Activated naive CD4-positive, alpha-beta T cell (primary cell): ENCODE measurements around the gene ESR1.
"Not testable (repeated sequence)": the region's sequence is repeated elsewhere in the genome, so short reads cannot be mapped to it uniquely, and the experiment has no call there.

Source experiments
- DNase-seq, 4 experiments: peaks; one replicate each; lab custom pipeline; 2025; lab: John Stamatoyannopoulos, UW

The ESR1 gene

DNA sequence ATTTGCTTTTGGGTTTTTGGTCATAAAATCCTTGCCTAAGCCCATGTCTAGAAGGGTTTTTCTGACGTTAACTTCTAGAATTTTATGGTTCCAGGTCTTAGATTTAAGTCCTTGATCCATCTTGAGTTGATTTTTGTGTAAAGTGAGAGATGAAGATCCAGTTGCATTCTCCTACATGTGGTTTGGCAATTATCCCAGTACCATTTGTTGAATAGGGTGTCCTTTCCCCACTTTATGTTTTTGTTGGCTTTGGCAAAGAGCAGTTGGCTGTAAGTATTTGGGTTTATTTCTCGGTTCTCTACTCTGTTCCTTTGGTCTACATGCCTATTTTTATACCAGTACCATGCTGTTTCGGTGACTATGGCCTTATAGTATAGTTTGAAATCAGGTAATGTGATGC lies 86.9 kb downstream of the ESR1 start:
- DNase-seq: not testable (repeated sequence)

DNA sequence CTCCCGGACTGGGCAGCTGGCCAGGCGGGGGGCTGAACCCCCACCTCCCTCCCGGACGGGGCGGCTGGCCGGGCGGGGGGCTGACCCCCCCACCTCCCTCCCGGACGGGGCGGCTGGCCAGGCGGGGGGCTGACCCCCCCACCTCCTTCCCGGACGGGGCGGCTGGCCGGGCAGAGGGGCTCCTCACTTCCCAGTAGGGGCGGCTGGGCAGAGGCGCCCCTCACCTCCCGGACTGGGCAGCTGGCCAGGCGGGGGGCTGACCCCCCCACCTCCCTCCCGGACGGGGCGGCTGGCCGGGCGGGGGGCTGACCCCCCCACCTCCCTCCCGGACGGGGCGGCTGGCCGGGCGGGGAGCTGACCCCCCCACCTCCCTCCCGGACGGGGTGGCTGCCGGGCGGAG lies 91.7 kb downstream of the ESR1 start:
- not testable (repeated sequence) for DNase-seq

DNA sequence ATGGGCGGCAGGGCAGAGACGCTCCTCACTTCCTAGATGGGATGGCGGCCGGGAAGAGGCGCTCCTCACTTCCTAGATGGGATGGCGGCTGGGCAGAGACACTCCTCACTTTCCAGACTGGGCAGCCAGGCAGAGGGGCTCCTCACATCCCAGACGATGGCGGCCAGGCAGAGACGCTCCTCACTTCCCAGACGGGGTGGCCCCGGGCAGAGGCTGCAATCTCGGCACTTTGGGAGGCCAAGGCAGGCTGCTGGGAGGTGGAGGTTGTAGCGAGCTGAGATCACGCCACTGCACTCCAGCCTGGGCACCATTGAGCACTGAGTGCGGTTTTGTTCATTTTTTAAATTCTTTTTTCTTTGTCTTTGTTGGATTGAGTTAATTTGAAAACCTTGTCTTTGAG lies 92.3 kb downstream of the ESR1 start:
- DNase-seq: not testable (repeated sequence)

DNA sequence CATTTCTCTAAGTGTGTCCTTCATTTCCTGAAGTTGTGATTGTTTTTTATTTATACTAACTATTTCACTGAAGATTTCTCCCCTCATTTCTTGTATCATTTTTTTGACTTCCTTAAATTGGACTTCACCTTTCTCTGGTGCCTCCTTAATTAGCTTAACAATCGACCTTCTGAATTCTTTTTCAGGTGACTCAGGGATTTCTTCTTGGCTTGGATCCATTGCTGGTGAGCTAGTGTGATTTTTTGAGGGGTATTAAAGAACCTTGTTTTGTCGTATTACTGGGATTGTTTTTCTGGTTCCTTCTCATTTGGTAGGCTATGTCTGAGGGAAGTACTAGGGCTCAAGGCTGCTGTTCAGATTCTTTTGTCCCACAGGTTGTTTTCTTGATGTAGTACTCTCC lies 92.8 kb downstream of the ESR1 start:
- DNase-seq: no peak

DNA sequence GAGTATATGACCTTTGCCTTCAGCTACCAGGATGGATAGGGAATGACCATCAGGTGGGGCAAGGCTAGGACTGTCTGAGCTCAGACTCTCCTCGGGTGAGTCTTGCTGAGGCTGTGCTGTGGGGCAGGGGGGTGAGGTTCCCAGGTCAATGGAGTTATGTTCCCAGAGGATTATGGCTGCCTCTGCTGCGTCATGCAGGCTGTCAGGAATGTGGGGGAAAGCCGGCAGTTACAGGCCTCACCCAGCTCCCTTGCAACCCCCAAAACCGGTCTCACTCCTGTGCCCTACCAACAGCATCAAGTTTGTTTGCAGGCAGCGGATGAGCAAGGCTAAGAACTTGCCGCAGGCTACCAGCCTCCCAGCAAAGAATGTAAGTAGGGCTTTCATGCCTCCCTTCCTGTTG lies 93.5 kb downstream of the ESR1 start:
- no peak for DNase-seq

DNA sequence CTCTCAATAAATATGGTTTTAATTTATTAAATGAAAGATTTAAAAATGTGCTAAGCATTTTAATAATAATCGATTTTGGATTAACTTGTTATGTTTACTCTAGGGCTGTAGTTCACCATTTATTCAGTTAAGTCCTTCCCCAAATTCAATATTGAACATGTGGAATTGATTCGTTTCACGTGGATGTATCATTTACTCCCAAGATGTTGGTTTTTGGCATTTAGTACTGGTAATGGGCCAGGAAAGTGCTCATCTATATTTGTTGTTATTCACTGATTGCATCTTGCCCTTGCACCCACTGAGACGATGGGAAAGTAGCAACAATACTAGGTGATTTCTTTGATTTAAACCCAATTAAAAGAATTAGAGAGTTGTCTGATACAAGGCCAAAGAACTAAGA lies 97.1 kb downstream of the ESR1 start:
- DNase-seq: no peak

DNA sequence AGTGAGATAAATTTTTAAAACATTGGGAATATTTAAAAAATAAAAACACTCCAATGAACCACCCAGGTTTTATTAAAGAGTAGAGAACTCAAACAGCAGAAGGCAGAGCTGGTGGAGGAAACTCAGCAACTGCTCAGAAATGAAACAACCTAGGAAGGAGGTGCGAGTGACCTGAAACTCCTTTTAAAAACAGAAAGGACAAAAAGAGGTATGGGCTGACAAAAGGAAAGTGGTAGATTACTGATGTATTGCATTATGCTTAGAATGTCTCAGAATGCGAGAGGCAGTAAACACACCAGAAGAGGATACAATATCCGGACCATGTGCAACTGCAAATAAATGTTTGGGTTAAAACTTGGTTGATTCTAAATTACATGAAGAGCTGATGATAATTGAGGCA lies 97.6 kb downstream of the ESR1 start:
- no peak for DNase-seq

DNA sequence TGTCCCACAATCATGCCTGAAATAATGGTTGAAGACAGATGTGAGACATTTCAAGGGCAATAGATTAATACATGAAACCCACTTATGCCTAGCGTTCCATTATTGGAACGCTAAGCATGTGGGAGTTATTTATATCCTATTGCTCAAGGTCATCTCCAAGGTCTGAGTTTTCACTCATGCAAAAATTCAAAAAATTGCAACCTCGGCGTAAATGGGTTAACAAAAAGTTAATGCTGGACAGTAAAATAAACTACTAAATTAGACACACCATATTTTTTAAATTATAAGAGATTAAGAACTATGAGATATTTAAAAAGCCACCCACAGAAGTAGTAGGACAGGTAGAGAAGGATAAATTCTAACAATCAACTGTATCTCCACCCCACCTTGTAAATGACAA lies 98.4 kb downstream of the ESR1 start:
- no peak for DNase-seq

DNA sequence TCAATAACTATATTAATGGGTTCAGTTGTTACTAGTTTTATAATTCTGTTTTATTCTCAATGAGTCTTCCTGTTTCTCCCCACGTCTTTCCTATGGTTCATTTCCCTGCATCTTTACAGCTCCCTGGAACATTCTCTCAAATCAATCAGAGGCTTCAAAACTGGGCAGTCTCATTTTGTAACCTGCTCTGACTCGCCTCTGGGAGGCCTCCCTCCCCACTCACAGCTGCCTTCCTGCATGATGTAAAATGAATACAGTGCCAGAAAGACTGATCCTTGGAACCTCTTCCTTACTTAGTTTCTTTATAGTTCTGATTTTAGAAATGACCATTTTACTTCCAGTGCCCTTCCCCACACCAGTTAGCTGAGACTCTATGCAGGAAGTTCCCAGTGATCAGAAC lies 103.9 kb downstream of the ESR1 start:
- no peak for DNase-seq

DNA sequence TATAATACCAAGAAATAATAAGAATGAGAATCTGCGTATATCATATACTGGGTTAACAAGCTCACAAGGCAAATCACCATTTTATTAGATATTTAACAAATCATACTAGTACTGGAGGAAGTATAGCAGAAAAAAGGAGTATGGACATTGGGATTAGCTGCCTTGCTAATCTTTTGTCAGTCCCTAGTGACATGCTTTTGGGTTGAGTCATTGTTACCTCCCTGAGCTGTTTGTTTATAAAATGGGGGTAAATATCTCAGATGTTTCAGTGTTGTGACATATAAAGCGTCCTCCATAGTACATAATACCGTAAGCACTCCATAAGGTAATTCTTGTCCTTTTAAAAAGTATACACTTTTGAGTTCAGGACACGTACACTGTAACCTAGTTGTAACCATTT lies 107.0 kb downstream of the ESR1 start:
- DNase-seq: no peak

DNA sequence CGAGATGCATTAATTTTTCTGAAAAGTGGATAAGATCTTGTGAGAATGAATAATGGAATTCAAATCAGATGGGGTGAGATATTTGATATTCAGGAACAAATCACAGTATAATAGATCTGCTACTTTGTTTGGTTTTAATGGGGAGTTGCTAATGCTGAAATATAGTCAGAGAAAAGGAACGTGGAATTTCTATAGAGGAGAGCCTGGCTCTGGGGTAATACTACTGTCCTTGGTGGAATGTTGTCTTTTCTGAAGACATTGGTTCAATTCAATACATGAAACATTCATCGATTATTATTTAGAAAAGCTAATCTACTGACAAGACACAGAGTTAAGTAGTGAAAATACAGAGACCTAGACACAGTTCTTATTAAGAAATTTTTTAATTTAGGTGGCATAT lies 108.6 kb downstream of the ESR1 start:
- DNase-seq: no peak

DNA sequence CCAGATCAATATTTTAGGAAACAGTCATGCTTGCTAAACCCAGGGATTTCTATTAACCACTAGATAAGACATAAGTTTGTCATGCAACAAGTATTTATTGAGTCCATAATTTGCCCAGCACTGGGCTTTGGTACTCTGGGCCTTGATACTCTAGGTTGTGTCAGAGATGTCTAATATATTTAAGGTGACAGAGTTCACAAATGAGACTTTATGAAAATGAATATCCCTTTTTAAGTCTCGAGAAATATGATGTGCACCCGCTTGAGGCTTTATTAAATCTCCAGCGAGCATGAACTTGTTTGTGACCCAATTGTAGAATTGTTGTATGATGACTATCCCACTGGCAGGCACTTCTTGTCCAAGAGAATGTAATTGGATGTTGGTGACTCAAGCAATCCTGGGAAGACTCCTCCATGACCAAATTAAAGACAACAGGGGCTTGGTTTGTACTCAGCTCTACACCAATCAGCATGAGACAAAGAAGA lies 109.2 kb downstream of the ESR1 start:
- DNase-seq: no peak

DNA sequence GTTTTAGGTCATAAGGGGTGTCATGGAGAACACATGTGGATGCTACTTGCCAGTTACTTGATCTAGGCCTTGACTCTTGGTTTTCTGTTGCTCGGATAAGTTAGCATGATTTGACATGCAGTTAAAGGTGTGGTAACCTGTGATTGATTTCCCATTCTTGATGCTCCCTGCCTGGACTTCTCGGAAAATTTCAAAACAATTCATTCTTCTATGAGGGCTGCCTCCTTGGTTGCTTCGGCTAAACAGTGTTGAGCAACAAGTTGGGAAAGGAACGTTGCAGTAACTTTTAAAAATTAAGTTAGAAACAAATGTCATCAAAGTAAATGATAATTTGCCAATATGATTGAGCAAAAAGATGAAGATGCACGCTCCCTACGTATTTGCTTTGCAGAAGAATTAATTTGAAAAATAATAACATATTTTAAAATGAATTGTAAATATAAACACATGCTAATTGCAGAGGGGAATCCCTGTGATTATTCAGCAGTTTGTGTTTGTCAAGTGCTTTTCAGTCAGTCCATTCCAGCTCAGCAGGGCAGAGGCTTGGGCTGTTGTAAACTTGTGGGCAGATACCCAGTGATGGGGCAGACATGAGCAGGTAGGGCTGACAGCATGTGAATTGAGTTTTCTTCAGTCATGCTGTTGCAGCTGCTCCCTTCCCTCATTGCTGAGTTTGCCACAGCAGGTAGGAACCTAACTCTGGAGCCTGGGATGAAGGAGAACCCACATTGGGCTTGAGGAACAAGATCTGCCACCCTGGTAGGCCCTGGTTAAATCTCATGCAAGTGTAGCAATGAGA lies 110.2 kb downstream of the ESR1 start:
- DNase-seq: no peak

DNA sequence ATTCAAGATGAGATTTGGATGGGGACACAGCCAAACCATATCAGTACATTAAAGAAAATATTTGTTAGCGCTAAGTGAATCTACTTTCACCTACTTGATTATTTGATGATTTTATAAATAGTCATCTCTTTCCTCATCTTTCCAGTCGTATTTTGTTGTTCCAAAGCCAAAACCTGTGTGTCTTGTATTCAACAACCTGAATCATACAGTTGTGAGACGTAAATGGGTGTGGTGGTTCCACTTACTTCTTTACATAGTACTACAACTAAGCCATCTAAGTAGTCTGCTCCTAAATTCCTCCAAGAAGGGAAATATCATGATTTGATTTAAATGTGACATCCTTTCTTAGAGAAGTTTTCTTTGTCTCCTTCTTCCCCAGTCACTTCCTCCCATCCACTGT lies 132.8 kb downstream of the ESR1 start:
- no peak for DNase-seq

DNA sequence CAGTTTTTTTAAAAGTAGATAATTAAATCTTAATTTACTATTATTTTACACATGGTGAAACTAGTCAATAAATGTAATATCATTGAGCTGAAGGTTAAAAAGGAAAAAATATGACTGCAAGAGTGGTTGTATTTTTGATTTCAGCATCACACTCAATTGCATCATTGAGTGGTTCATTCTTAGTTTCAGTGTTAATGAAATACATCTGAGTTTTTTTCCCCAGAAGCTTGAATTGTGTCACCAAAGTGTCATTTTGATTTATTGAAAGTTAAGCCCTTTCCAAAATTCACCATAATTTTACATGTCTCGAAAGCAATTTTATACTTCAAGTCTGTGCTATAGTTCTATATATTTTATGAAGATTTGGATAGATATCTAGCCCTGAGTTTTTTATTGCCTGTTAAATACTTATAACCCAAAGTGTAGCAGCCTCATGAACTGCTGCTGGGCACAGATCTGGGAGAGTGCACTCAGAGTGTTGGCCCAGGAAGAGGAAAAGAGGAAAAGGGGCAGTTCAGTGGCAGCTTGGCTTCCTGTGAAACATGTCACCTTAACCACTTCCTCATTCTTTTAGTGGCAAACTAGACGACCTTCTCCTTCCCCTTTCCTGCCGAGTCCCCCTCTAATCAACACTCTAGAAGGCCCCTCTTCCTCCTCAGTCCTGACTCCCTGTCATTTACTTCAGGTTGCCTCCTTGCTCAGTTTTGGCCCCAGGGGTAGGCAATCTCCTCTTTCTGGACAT lies 140.7 kb downstream of the ESR1 start:
- no peak for DNase-seq

DNA sequence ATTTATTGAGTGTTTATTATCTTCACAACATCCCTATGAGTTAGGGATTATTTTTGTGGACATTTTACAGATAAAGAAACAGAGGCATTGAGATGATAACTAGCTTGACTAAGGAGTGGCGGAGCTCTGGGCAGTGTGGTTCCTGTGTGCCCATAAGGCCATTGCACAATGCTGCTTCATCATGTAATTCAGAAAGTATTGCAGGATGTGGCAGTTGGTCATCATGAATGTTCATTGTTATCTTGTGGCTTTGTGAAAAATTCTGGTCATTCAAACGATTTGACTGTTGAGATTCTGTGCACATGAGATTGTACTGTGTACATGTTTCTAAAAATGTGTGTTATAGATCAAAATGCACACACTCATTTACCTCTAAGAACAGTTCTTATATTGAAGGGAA lies 150.8 kb downstream of the ESR1 start:
- DNase-seq: no peak

DNA sequence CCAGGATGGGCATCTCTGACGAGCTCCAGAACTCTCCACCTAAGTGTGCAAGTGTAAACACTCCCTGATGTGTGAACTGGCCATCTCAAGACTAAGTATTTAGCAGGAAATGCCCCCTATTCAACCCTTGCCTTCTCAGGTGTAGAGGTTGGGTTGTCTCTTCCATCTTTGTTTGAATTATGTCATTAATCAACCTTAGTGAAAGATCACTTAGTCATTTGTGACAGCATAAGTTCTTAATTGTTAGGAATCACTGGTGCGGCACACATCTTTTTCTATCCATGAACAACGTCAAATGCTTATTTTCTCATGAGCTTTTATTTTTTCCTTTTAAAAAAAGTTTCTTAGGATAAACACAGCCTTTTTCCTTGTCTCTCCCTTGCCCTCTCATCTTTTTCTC lies 151.6 kb downstream of the ESR1 start:
- no peak for DNase-seq

DNA sequence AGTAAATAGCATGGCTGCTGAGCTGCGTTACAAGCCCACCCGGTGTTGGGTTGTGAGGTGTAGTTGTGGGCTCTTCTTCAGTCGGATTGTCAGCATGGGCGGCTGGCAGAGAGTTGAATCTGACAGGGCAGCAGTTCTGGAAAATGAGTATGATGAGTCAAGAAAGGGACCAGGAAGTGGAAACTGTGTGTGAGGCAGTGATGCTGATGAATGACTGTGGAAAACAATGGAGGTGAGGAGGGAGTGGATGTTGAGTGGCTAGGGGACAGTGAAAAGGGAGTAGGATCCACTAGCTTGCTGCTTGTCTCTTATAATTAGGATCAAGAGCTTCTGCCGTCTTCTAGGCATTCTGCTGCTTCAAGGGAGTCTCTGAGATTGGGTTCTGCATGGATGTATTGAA lies 154.3 kb downstream of the ESR1 start:
- no peak for DNase-seq

DNA sequence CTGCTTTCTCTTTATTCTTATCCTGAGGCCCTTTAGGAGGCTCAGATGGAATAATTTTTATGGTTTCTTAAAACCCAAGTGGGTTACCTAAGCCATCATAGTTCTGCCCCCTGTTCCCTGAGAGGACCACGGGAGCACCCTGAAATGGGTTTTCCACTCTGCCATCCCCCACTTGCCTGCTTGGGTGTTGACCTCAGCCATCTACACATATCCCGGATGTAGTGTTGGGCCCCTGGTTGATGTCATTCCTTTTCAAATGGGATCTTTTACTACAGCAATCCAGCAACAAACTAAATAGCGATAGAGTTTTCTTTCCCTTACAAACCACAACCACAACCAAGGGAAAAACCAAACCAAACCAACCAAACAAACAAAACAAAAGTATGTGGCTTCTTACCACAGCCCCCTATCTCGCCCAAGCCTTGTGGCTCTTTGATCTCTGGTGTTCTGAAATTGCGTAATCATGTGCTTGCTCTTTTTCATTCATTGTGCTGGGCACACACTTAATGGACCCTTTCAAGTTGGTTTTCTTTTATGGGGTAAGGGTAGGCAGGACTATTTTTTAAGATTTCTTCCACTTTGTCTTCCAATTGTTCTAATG lies 154.9 kb downstream of the ESR1 start:
- DNase-seq: no peak

DNA sequence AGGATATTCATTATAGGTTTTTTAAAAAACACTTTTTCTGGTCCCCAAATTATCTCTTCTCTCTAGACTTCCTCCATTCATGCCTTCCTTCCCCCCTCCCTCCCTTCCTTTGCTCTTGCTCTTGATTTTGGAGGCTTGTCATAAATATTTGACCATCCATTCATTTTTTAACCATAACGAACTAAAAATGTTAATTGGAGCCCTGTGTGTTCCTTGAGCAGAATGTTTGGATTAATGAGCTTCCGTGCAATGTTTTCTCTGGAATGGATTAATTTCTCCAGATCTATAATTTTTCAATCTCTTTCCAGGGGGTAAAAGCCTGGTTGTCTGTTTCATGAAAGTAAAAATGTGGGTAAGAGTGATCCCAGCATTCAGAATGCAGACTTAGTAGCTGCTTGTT lies 155.5 kb downstream of the ESR1 start:
- no peak for DNase-seq

DNA sequence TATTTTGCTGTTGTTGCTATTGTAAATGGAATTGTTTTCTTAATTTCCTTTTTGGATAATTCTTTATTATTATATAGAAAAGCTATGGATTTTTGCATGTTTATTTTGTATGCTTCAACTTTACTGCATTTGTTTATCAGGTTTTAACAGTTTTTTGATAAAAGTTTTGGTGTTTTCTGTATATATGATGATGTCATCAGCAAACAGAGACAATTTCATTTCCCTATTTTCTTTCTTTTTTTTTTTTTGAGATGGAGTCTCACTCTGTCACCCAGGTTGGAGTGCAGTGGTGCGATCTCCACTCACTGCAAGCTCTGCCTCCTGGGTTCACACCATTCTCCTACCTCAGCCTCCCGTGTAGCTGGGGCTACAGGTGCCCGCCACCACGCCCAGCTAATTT lies 156.9 kb downstream of the ESR1 start:
- not testable (repeated sequence) for DNase-seq

DNA sequence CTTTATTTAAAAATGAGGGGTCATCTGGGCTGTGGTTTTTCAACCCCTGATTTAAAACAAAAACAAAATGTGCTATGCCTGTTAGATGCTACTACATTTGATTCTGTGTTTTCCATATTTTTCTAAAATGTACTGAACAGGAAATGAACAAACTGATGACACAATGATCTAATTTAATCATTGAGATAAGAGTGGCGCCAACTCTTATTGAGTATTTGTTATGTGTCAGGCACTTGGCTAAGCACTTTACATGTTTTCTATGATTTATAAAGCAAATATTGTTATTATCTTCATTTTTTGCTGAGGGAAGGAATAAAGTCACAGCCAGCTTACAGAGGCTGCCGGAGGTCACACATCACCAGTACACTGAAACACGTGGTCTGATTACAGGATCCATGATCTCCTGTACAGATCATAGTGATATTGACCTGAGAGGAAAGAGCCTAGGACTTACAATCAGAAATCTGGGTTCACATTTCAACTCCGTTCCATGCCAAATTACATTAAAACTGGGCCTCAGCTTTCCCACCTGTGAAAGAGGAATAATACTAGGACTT lies 166.7 kb downstream of the ESR1 start:
- DNase-seq: no peak

DNA sequence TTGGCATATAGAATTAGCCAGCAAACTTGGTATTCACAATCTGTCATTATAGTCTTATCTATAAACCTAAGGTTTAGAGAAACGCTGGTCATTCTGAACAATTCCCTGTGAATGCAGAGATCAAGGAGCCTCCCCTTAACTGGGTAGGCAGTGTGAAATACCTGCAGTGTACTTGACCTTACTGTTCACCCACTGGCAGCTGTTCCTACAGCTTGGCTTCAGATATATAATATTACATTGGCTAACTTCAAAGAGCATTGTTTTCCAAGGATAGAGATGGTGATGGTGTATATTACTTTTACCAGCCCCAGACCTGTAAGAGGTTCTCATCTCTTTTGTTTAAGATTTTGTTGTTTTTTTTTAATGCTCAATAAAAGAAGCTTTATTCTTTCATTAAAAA lies 168.3 kb downstream of the ESR1 start:
- DNase-seq: no peak
